ENCODE results near the gene UBE2D2.

GRCh38 chr5:139531772-139532169 lies 29.4 kb upstream of the UBE2D2 start:
- TF ChIP-seq POLR2A (IDR thresholded peaks at IDR 0.05; ENCODE audit: low read depth, low read length) (no peak), TAF1 (IDR thresholded peaks at IDR 0.05; ENCODE audit: borderline replicate concordance, low read depth, low read length) (no peak)

All from GM12892 (cell line).